ENCODE results near the gene CAPN6. TPM values are rescaled to one million over a fixed set of nuclear protein-coding genes. Genes with fewer than 3 reads are reported as not detected.

CAPN6 gene
- total RNA-seq, 5 donors from 2014 or later (not counting 1 experiment from before 2014, with no cell fraction given), result not detected

- no peak overlapping the region for H3K27ac Mint-ChIP-seq
- ChIA-PET POLR2A (no interaction called here), CTCF (interaction anchor here (0.5 to 1.0 kb wide), 3 partner anchors 144 to 397 kb away, joined by 3 to 4 read pairs (median 4); no protein-coding TSS in a partner anchor)
- Histone ChIP-seq H3K9me3 (no peaks in the 10 kb centered on the region), H3K27me3 (replicated peaks in 1 of 2; ENCODE audit: control insufficient read depth in 2 of 2, extremely low read depth in 1 of 2, insufficient read depth in 2 of 2, low read length in 1 of 2) (no peaks in the 10 kb centered on the region), H3K27ac (ENCODE audit: low read length) (no peak overlapping the region), H3K4me3 (ENCODE audit: control insufficient read depth in 1 of 2, extremely low read depth in 1 of 2, low read length in 1 of 2) (no peak overlapping the region), H3K4me1 (ENCODE audit: control insufficient read depth in 1 of 2, extremely low read depth in 1 of 2, insufficient read depth in 2 of 2, low read length in 2 of 2) (no peaks in the 10 kb centered on the region), H3K36me3 (ENCODE audit: control insufficient read depth in 2 of 2, extremely low read depth in 1 of 2, insufficient read depth in 1 of 2, low read length in 1 of 2) (no peaks in the 10 kb centered on the region)
- no peak overlapping the region for H3K4me3 Mint-ChIP-seq
- H3K9me3 Mint-ChIP-seq, result no peaks in the 10 kb centered on the region
- no peaks in the 10 kb centered on the region for H3K36me3 Mint-ChIP-seq
- no CpG with 5 or more reads among the region's 2 CpGs for WGBS (ENCODE audit: insufficient coverage)
- no peaks in the 10 kb centered on the region for H3K4me1 Mint-ChIP-seq
- ATAC-seq (replicated peaks in 1 of 4) (no peak), DNase-seq (peak in 1 of 35 experiments; percentile 13)
- H3K27me3 Mint-ChIP-seq, result peaks cover 0 to 26% of the 10 kb centered on the region in 2 donors
Observed at GRCh38 chrX:111244235-111244750, 26.0 kb downstream of the CAPN6 start.

- H3K4me1 Mint-ChIP-seq, result no peaks in the 10 kb centered on the region
- Histone ChIP-seq H3K27ac (ENCODE audit: low read length) (no peak overlapping the region), H3K36me3 (ENCODE audit: control insufficient read depth in 2 of 2, extremely low read depth in 1 of 2, insufficient read depth in 1 of 2, low read length in 1 of 2) (no peaks in the 10 kb centered on the region), H3K4me1 (ENCODE audit: control insufficient read depth in 1 of 2, extremely low read depth in 1 of 2, insufficient read depth in 2 of 2, low read length in 2 of 2) (no peaks in the 10 kb centered on the region), H3K27me3 (replicated peaks in 1 of 2; ENCODE audit: control insufficient read depth in 2 of 2, extremely low read depth in 1 of 2, insufficient read depth in 2 of 2, low read length in 1 of 2) (no peaks in the 10 kb centered on the region), H3K4me3 (ENCODE audit: control insufficient read depth in 1 of 2, extremely low read depth in 1 of 2, low read length in 1 of 2) (no peak overlapping the region), H3K9me3 (no peaks in the 10 kb centered on the region)
- ATAC-seq (replicated peaks in 1 of 4) (no peak), DNase-seq (no peak)
- ChIA-PET CTCF (no interaction called here), POLR2A (no interaction called here)
- H3K36me3 Mint-ChIP-seq, result no peaks in the 10 kb centered on the region
- H3K27me3 Mint-ChIP-seq, result peaks cover 0 to 18% of the 10 kb centered on the region in 2 donors
- H3K27ac Mint-ChIP-seq, result no peak overlapping the region
- H3K4me3 Mint-ChIP-seq, result no peak overlapping the region
- WGBS (ENCODE audit: insufficient coverage), result no CpG with 5 or more reads among the region's 6 CpGs
- H3K9me3 Mint-ChIP-seq, result no peaks in the 10 kb centered on the region
Observed at GRCh38 chrX:111216293-111216801, 53.9 kb downstream of the CAPN6 start.

GRCh38 chrX:111207851-111208250 is 62.4 kb downstream of the CAPN6 start:
- Mint-ChIP-seq H3K27ac (no peak overlapping the region), H3K27me3 (peaks cover 0 to 27% of the 10 kb centered on the region in 2 donors), H3K4me3 (no peak overlapping the region), H3K4me1 (no peaks in the 10 kb centered on the region), H3K36me3 (no peaks in the 10 kb centered on the region), H3K9me3 (no peaks in the 10 kb centered on the region)
- ATAC-seq (replicated peaks in 1 of 4), result no peak
- Histone ChIP-seq H3K36me3 (ENCODE audit: control insufficient read depth in 2 of 2, extremely low read depth in 1 of 2, insufficient read depth in 1 of 2, low read length in 1 of 2) (no peaks in the 10 kb centered on the region), H3K27ac (ENCODE audit: low read length) (no peak overlapping the region), H3K4me3 (ENCODE audit: control insufficient read depth in 1 of 2, extremely low read depth in 1 of 2, low read length in 1 of 2) (no peak overlapping the region), H3K9me3 (no peaks in the 10 kb centered on the region), H3K4me1 (ENCODE audit: control insufficient read depth in 1 of 2, extremely low read depth in 1 of 2, insufficient read depth in 2 of 2, low read length in 2 of 2) (no peaks in the 10 kb centered on the region), H3K27me3 (replicated peaks in 1 of 2; ENCODE audit: control insufficient read depth in 2 of 2, extremely low read depth in 1 of 2, insufficient read depth in 2 of 2, low read length in 1 of 2) (no peaks in the 10 kb centered on the region)
- ChIA-PET POLR2A (no interaction called here), CTCF (no interaction called here)
- WGBS (ENCODE audit: insufficient coverage), result no CpG with 5 or more reads among the region's 8 CpGs
- DNase-seq, result no peak

GRCh38 chrX:111200327-111200726 is 70.0 kb downstream of the CAPN6 start:
- Histone ChIP-seq H3K27ac (ENCODE audit: low read length) (no peak overlapping the region), H3K36me3 (ENCODE audit: control insufficient read depth in 2 of 2, extremely low read depth in 1 of 2, insufficient read depth in 1 of 2, low read length in 1 of 2) (no peaks in the 10 kb centered on the region), H3K4me3 (ENCODE audit: control insufficient read depth in 1 of 2, extremely low read depth in 1 of 2, low read length in 1 of 2) (no peak overlapping the region), H3K4me1 (ENCODE audit: control insufficient read depth in 1 of 2, extremely low read depth in 1 of 2, insufficient read depth in 2 of 2, low read length in 2 of 2) (no peaks in the 10 kb centered on the region), H3K27me3 (replicated peaks in 1 of 2; ENCODE audit: control insufficient read depth in 2 of 2, extremely low read depth in 1 of 2, insufficient read depth in 2 of 2, low read length in 1 of 2) (peaks cover 0 to 3% of the 10 kb centered on the region in 2 experiments), H3K9me3 (no peaks in the 10 kb centered on the region)
- H3K27me3 Mint-ChIP-seq, result peaks cover 0 to 51% of the 10 kb centered on the region in 2 donors
- WGBS (ENCODE audit: insufficient coverage), result no CpG with 5 or more reads among the region's 3 CpGs
- H3K9me3 Mint-ChIP-seq, result no peaks in the 10 kb centered on the region
- no peak overlapping the region for H3K4me3 Mint-ChIP-seq
- H3K4me1 Mint-ChIP-seq, result no peaks in the 10 kb centered on the region
- POLR2A ChIA-PET, result no interaction called here
- no peak for ATAC-seq (replicated peaks in 1 of 4)
- no peak overlapping the region for H3K27ac Mint-ChIP-seq
- CTCF ChIA-PET, result no interaction called here
- H3K36me3 Mint-ChIP-seq, result no peaks in the 10 kb centered on the region
- no peak for DNase-seq

- Mint-ChIP-seq H3K4me3 (no peak overlapping the region), H3K4me1 (no peaks in the 10 kb centered on the region), H3K27ac (no peak overlapping the region), H3K27me3 (peaks cover 0 to 51% of the 10 kb centered on the region in 2 donors), H3K36me3 (no peaks in the 10 kb centered on the region), H3K9me3 (no peaks in the 10 kb centered on the region)
- DNase-seq (no peak), ATAC-seq (replicated peaks in 1 of 4) (no peak)
- ChIA-PET CTCF (no interaction called here), POLR2A (no interaction called here)
- no peak overlapping the region for H3K4me3 ChIP-seq (ENCODE audit: control insufficient read depth in 1 of 2, extremely low read depth in 1 of 2, low read length in 1 of 2)
- H3K4me1 ChIP-seq (ENCODE audit: control insufficient read depth in 1 of 2, extremely low read depth in 1 of 2, insufficient read depth in 2 of 2, low read length in 2 of 2), result no peaks in the 10 kb centered on the region
- no peaks in the 10 kb centered on the region for H3K36me3 ChIP-seq (ENCODE audit: control insufficient read depth in 2 of 2, extremely low read depth in 1 of 2, insufficient read depth in 1 of 2, low read length in 1 of 2)
- peaks cover 0 to 3% of the 10 kb centered on the region in 2 experiments for H3K27me3 ChIP-seq (replicated peaks in 1 of 2; ENCODE audit: control insufficient read depth in 2 of 2, extremely low read depth in 1 of 2, insufficient read depth in 2 of 2, low read length in 1 of 2)
- H3K9me3 ChIP-seq, result no peaks in the 10 kb centered on the region
- H3K27ac ChIP-seq (ENCODE audit: low read length), result no peak overlapping the region
- WGBS (ENCODE audit: insufficient coverage), result no CpG with 5 or more reads among the region's 2 CpGs
Observed at GRCh38 chrX:111199505-111199904, 70.8 kb downstream of the CAPN6 start.

Other genes with a start within 250 kb of the CAPN6 start
- 1 to 10 TPM in 2 of 5 donors, under 1 TPM in 3; 0.32 to 2.5 (median 0.79) TPM for gene PAK3, start 174.3 kb downstream of the CAPN6 start, total RNA-seq
- not detected for gene DCX, start 141.7 kb upstream of the CAPN6 start, total RNA-seq
- gene SERTM2, start 241.2 kb upstream of the CAPN6 start, total RNA-seq, result not detected

All from T-cell (primary cell).